Hematopoietic multipotent progenitor cell (in vitro differentiated cells): Measurements from ENCODE around the gene FAM98B. TPM values are rescaled to one million over a fixed set of nuclear protein-coding genes. Genes with fewer than 3 reads are reported as not detected.

ENCODE experiments used
- DNase-seq, 3 donors: peaks; one replicate each; pipeline ENCODE4 v3.0.0-alpha.2; 2011 to 2015; ENCODE audit warnings: low read depth in 2 of 3, low spot score in 2 of 3
- total RNA-seq: library from RNA; depleted of rRNA; stranded (reverse); fragments of >200 nt; gene quantifications from one replicate; pipeline ENCODE4 v1.2.3, GENCODE V29; 2012

The FAM98B gene
- total RNA-seq, 1 donor, result 7.3 TPM

- DNase-seq, result no peak
Measured at GRCh38 chr15:38460543-38460942, 6.6 kb downstream of the FAM98B start.

DNA sequence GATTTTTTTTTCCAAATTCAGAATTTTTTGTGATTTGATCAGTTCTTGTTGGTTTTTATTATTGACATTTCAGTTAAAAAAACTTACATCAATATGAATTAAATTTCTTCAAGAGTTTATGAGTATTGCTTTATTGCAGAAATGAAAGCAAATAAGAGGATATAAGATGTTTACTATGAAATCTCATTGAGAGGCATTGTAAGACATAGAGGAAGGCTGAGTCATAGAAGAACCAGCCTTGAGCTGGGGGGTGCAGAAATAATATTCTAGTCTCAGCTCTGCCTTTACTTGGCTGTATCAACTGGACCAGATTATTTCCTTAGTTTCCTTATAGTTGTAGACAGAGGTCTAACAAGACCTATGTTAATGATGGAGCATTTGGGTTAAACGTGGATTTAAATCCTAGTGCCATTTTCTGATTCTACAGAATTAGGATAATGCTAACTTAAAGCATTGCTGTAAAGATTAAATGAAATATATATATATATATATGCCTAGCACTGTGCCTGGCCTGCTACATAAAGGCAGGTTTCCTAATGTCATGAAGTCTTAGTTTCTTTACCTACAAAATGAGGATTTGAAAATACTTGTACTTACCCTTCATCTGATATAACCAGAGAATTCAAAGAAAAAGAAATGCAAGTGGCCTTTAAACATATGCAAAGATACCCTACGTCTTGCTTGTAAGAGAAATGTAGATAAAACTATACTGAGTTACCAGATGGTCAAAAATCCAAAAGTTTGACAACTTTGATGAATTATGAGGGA, 7.3 kb downstream of the FAM98B start:
- peak in 1 of 3 donors; percentile 9 for DNase-seq

DNA sequence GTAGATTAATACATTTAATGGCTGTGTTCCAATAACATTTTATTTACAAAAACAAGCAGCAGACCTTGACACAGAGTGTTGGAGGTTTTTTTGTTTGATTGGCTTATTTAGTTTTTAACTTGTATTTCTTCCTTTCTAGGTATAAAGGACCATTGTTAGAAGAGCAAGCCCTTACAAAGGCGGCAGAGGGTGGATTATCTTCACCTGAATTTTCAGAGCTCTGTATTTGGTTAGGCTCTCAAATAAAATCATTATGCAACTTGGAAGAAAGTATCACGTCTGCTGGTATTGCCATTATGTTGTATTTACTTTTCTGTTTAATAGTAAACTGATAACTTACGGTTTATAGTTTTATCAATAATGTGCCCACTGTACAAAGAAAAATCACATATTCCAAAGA, 10.0 kb downstream of the FAM98B start:
- DNase-seq, result no peak

DNA sequence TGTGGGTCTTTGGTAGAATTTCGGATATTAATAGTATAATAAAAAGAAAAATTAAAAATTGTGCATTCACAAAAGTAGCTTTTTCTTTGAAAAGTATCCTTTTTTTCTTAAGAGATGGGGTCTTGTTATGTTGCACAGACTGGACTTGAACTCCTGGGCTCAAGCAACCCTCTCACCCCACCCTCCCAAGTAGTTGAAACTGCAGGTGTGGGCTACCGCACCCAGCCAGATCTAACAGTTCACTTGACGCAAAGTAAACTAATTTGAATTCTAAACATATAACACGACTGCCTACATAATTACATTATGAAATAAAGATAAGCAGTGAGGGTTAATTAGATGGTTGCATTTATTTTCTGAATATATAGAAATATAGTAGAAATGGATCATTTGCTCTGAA, 10.7 kb downstream of the FAM98B start:
- no peak for DNase-seq

GRCh38 chr15:38470816-38471215, 16.9 kb downstream of the FAM98B start:
- DNase-seq, result no peak

- DNase-seq, result no peak
Measured at GRCh38 chr15:38471974-38472373, 18.0 kb downstream of the FAM98B start.

DNA sequence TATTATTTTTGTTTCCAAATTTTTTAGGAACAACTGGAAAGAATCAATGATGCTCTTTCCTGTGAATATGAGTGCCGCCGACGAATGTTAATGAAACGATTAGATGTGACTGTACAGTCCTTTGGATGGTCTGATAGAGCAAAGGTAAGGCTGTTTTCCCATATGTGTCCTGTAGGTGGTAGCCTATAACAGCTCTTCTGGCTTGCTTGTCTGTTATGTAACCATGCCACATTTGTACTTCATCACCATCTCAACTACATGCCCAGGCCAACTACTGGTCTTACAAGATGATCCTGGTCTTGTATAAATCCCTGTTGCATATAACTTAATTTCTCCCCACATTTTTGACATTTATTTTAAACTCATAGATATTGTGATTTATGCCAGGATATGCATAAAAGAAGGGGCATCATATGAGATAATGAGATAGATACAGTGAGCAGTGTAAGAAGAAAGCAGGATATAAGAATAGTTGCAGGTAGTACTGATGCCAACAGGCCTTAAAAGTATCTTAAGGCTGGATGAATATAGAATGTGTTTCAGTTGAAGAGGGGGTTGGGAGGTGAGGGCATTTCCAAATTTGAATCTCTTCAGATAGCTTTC, 20.3 kb downstream of the FAM98B start:
- DNase-seq, result peak; percentile 33 to 80 (median 54)

DNA sequence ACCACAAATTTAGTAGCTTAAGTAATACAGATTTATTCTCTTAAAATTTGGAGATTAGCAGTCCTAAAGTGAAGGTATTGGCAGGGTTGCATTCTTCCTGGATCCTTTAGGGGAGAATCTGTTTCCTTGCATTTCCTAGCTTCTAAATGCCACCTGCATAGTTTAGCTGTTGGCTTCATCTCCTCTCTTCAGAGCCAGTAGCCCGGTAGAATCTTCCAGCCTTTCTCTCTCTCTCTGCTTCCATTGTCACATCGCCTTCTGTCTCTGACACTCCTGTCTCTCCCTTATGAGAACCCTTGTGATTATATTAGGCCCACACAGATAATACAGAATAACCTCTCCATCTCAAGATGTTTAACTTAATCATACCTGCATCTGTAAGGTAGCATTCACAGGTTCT, 21.4 kb downstream of the FAM98B start:
- DNase-seq, result no peak

- DNase-seq, result no peak
Measured at GRCh38 chr15:38476120-38476519, 22.2 kb downstream of the FAM98B start.

DNA sequence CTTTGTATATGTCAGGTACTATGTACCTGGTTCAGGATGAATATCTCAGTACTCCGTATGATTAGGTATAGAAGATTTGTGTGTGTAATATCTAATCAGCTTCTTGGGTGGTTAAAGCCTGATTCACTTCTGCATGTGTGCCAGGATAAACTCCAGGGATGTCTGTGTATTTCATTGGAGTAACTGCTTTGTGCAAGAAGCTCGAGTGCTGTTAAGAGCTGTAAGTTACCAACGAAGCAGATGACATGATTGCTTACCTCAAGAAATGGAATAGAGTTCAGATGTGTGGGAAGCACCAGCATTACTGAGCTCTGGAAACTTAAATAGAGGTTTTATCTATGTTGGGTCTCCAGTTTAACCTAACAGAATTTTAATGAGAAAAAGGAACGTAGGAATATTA, 23.7 kb downstream of the FAM98B start:
- no peak for DNase-seq

GRCh38 chr15:38479266-38479665, 25.3 kb downstream of the FAM98B start:
- no peak for DNase-seq

DNA sequence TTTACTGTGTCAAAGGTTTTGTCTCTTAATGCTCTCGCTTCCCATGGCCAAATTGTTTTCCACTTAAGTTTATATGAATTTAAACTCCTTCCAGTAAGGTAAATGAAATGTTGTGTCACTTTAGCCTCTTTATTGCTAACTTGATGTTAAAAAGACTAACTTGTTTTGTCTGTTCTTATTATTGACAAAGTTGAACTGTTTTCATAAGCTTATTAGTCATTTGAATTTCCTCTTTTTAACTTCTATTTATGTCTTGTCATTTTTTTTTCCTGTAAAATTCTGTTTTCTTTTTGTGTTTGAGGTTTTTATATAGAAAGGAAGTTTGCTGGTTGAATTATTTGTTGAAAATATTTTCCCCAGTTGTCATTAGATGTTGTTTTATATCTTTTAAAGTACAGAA, 25.8 kb downstream of the FAM98B start:
- no peak for DNase-seq

DNA sequence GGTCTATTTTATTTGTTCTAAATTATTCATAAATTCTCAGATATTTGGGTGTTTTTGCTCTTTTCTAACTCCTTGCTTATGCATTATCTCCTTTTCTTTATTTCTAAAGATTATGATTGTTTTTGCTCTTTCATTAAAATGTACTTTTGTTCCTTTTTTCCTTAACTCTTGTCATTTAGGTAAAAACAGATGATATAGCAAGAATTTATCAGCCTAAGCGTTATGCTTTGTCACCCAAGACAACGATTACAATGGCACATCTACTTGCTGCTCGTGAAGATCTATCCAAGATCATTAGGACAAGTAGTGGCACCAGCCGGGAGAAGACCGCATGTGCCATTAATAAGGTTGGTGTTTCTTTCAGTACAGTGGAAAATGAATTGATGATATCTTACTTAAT, 27.2 kb downstream of the FAM98B start:
- no peak for DNase-seq

DNA sequence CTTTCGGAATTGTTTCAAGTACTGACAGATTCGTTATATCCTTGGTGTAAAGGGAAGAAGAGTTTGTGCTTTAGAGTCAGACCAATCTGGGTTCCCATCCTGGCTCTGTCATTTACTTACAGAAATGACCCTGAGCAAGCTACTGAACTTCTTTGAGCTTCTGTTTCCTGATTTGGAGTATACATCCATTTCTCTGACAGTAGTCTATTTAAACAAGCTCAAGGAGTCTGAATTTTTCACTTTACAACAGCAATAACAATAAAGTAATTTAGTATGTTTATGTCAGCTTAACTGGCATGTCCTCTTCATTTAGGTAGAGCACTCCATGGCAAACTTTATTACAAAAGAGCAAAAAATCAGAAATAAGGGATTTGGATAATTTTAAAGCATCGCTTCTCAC, 27.8 kb downstream of the FAM98B start:
- no peak for DNase-seq

GRCh38 chr15:38482572-38482971, 28.6 kb downstream of the FAM98B start:
- DNase-seq, result no peak

DNA sequence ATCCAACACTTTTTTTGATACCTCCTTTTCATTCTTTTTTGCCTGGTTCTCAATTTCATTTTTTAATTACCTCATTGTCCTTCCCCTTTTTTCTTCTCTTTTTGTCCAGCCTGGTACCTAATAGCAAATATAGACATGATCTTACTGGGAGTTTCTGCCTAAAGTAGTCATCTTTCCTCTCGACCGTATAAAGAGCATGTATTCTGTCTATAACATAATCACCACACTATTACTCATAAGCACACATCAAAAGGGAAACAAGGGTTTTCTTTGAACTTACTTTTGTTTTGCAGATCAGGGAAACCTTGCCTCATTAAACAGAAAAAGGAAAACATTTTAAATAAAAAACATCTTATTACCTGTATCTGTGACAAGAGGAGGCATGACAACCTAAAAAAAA, 33.0 kb downstream of the FAM98B start:
- no peak for DNase-seq

GRCh38 chr15:38487378-38487777, 33.5 kb downstream of the FAM98B start:
- DNase-seq, result no peak

GRCh38 chr15:38490242-38490922, 36.5 kb downstream of the FAM98B start:
- DNase-seq, result no peak

GRCh38 chr15:38496151-38496550, 42.2 kb downstream of the FAM98B start:
- DNase-seq, result no peak

DNA sequence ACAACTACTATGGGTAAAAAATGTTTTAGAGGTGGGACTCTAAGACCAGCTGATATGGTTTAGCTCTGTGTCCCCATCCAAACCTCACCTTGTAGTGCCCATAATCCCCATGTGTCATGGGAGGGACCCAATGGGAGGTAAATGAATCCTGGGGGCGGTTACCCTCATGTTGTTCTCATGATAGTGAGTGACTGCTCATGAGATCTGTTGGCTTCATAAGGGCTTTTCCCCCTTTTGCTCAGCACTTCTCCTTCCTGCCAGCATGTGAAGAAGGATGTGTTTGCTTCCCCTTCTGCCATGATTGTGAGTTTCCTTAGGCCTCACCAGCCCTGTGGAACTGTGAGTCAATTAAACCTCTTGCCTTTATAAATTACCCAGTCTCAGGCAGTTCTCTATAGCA, 45.7 kb downstream of the FAM98B start:
- no peak for DNase-seq

- DNase-seq, result no peak
Measured at GRCh38 chr15:38503496-38503895, 49.6 kb downstream of the FAM98B start.
